HG02870 (cell line): ENCODE results near the gene TEX261.

Source experiments
- ATAC-seq: cut with Tn5 transposase; IDR thresholded peaks from one replicate; pipeline ENCODE4 v1.9.1; 2021; ENCODE audit warnings: mild to moderate bottlenecking, moderate library complexity; ENCODE audit not compliant: unreplicated experiment

Gene TEX261

DNA sequence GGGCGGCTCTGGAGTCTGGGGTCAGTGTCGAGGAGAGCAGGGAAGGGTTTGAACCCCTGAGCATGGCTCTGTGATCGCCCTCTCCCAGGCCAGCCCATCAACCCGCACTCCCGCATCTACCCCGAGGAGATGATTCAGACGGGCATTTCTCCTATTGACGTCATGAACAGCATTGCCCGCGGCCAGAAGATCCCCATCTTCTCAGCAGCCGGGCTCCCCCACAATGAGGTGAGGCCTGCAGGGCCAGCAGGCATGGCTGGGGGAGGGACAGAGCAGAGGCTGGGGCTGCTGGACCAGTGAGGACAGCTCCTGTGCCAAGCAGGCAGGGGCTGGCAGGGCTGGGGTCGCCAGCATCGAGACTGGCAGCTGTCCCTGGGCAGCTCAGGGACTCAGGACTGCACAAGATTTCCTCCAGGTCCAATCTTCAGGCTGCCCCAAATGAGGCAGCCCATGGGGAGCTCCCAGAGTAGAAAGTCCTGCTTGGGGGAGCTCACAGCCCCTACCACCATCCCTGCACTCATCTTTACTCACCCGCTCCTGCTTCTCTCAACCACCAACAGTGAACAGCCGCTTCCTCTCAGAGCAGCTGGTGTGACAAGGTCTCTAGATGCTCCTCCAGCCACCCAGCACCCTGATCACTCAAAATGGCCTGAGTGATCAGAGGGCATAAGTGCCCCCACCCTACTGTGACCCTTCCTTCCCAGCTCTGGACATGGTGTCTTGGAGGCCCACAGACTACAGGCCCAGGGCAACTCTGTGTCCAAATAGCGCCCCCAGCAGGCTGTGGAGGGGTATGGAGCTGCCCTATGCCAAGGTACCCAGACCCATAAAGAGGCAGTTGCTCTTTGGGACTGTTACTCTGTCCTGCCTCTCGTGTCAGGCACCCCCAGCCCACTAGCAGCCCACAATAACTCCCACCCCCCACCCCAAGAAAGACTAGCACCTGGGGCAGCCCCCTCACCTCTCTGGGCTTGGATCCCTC, 34.5 kb downstream of the TEX261 start:
- ATAC-seq = no peak

DNA sequence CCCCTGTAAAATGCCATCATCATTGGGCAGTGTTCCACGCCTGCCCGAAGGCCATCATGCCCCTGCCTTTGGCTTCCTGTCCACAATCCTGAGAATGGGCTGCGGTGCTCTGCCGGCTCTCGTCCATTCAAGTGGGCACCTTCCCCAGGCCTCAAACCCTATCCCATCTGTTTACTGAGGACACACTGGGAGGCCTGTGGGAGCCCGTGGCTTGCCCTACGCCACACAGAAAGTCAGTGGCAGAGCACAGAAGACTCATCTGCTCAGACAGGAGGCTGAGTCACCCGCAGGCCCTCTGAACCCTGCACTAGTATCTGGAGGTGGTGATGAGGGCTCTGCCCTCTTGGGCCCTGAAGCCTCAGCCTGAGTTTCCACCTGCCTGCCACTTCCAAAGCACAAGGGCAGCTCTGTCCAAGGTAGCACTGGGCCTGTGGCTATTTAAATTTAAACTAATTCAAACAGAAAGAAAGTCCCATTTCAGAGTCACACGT, 35.4 kb downstream of the TEX261 start:
- no peak for ATAC-seq

DNA sequence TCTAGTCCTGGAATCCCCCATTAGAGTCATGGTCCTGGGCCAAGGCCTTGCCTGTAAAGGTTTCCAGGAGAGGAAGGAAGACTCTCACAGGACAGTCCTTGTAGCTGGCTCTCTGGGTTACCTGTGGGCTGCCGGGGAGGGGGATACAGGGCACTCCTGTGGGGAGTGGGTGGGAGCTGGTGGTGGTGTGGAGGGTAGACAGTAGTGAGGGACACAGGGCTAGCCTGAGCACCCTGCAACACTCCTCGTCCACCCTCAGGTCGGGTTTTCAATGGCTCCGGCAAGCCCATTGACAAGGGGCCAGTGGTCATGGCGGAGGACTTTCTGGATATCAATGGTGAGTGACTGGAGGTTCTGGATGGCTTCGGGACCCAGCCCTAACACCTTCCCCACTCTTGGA, 35.9 kb downstream of the TEX261 start:
- ATAC-seq = no peak

DNA sequence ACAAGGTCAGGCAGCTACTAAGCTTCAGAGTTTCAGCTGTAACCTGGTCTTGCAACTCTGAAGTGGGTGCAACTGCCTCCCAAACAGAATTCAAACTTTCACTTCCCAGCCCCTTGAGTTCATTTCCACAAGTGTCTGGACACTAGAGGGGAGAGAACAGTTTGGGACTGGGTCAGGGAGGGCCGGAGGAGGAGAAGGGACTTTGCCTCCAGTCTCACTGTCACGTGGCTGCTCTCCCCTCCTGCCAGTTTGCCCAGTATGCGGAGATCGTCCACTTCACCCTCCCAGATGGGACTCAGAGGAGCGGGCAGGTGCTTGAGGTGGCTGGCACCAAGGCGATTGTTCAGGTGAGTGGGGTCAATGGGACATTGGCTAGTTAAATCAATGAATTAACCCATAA, 36.9 kb downstream of the TEX261 start:
- no peak for ATAC-seq

DNA sequence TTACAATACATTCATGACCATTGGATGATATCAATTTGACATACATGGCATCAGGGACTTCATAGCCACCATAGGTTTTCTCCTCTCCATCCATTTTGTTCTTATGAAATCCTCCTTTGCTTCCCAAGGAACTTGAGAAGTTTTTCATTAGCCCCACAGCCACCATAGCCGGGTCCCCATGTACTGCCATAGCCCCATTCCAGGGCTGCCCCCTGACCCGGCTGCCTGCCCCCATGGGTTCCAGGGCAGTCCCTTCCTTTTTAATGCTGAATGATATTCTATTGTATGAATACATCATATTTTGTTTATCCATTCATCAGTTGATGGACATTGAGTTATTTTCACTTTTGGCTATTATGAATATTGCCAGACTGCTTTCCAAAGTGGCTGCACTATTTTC, 38.5 kb downstream of the TEX261 start:
- ATAC-seq = no peak

DNA sequence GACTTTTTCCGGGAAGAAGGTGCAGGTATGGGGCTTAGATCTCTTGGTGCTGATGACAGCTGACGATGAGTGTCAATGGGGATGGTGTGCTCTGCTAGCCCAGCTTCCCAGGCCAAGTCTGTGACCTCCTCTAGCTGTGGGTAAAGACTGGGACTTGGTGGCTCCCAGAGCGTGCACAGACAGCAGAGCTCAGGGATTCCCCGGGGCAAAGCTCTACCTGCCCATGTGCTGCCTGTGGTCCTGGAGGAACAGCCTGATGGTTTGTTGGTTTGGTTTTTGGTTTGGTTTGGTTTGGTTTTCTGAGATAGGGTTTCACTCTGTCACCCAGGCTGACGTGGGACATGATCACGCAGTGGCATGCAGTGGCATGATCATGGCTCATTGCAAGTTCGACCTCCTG, 39.8 kb downstream of the TEX261 start:
- no peak for ATAC-seq

DNA sequence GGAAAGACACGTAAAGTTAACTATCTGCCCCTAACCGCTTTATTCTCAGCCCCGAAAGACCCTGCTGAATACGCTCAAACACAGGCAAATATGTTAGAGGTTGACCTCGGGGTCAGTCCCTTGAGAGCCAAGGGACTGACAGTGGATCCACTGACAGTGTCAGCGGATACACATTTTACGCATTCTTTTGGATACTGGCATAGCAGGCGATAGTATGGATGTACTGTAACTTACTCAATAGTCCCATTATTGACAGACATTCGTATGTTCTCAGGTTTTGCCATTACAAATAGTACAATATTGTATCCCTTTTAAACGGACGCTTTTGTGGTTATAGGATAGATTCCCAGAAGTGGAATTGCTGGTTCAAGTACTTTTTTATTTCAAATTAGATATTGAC, 45.6 kb downstream of the TEX261 start:
- no peak for ATAC-seq

DNA sequence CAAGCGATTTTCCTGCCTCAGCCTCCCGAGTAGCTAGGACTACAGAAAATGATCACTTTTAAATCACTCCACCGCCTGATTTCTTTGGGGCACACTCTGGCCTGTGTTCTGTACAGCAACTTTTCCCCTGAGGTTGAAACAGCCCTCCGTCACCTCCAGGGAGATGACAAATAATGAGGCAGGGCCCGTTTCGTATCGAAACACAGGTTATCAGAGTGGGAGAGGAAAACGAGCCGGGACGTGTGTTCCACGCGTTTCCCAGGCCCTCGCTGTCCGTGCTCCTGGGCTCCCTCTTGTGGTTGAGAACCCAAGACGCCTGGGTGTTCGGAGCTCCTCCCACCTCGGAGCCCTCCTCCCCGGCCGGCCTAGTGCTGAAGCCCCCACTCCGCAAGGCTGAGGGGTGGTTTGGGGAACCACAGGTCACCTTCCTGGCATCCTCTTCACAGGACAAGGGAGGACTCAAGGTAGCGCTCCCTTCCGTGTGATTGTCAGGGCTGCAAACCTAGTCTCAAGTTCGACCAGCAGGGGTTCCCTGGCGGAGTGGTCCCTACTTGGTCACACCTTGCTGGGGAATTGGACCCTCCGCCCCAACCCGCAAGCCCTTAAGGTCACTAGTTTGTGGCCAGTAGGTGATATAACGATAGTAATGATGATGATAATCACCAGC, 46.2 kb downstream of the TEX261 start:
- peak; percentile 82 for ATAC-seq

DNA sequence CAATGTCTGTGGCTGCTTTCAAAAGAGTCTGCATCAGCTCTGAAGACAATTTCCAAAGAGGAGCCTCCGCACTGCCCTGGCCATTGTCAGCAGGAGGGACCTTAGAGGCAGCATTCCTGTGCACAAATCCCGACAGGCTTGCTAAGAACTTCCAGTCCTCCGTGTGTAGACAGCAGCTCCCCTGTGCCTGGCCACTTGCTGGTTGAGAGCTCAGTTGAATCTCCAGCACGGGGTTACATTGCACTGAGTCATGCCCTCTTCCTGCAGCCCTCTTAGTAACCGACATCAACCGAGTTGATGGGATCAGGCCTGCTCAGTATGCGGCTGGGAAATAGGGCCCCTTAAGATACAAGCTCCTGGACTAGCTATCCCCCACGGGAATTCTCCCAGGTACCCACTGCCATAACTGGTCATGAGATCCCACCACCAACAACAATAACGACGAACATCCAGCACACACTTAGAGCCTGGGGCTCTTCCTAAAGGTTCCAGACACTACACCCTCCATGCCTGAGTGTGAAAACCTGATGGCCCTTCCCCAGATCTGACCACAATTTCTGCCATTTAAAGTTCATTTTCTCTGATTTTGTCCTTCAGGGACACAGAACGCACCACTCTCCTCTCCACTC, 47.0 kb downstream of the TEX261 start:
- ATAC-seq = no peak

DNA sequence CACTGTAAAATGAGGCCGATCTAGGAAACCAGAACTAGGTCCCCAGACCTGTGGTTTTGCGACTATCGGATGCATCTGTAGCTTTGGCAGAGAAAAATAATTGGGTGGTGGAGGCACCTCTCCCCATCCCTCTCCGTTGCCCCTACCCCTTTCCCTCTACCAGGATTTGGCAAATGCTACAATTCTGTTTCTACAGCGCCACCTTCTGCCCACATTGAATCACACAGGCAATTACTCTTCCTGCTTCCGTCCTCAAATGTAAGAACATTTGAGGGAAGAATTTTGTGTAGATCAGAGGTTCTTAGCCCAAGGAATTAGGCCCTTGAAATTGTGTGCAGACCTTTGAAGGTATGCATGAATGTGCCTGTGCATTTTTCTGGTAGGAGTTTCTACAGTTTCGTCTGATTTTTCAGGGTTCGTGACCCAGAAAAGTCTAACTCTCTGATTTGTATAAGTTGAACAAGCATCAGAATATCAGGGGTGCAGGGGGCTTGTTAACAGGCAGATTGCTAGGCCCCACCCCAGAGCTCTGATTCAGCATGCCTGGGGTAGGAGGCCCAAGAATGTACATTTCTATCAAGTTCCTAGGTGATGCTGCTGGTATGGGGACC, 47.7 kb downstream of the TEX261 start:
- no peak for ATAC-seq

DNA sequence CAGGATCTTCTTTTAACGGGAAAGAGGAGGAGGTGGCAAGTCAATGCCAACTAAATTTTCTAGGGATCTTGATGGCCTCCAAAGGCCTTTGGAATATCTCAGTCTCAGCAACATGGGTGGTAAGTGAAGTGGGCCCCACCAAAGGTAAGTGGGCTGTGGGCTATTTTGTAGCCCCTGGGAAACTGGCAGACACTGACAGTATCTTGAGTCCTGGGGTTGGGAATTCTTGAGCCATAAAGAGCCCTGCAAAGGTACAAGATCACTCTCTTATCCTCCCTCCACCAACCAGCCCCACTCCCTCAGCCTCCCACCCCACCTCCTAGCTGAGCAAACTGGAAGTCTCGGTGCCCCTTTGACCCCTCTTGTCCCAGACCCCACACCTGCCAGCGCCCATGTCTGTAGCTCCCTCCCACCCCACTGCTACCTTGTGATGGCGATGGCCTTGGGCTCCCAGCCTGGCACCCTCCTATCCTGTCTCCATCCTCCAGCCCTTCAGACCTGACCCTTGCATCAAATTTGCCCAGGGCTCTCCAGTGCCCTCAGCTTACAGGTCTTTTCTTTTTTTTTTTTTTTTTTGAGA, 50.5 kb downstream of the TEX261 start:
- no peak for ATAC-seq

DNA sequence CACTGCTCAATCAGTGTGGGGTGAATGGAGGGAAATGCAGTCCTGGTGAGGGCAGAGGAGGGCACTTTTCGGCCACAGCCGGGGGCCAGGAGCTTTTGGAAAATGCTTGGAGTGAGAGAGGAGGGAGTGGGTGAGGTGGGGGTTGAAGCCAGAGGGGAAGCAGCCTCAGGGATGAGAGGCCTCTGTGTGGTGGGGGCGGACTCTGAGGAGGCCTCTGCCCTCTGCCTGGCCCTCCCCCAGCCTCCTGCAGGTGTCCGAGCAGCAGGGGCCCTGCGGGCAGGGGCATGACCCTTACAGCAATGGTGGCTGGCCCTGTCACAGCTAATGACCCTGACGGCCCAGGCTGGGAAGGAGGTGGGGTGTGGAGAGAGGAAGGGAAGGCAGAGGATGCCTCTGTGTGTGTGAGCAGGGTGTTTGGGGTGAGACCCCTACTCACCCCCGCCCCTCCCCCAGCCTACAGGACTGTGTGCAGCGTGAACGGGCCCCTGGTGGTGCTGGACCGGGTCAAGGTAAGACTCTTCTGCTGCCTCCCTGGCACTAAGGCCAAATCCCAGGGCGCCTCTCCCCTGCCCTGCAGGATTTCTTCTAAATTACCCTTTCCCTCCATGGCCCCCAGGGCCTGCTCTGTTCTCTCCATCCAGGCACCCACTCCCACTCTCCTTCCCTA, 51.3 kb downstream of the TEX261 start:
- ATAC-seq = no peak

DNA sequence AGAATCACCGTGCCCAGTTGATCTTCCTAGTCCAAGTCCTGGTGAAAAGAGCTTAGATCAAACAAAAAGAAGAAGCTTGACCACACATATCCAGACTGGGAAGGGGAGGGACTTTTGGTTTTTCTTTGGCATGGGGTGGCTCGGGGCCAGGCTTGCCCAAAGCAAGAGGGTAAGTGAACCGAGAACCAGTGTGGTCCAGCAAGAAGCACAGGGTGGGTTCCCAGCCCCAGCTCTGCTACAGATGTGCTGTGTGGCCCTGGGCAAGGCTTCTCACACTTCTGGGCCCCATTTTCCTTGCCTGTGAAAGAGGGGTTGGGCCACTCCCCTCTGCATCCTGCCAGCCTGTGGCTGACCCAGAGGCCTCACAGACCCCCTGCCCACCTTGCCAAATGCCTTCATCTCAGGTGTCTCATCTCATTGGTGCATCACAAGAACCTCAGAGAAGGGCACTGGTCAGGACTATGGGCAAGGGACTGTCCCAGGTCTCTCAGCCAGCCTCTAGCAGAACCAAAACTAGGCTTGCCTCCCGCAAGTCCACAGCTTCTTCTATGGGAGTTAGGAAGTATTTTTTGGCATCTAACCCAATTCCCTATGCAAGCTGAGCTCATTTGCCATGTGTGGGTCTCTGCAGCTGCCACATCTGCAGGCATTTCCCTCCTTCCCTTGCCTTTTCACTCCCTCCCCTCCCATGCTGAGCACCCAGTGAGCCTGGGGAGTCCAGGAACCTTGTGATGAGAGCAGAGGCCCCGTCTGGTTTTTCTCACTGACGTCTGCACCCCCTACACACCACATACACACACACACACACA, 52.1 kb downstream of the TEX261 start:
- no peak for ATAC-seq

DNA sequence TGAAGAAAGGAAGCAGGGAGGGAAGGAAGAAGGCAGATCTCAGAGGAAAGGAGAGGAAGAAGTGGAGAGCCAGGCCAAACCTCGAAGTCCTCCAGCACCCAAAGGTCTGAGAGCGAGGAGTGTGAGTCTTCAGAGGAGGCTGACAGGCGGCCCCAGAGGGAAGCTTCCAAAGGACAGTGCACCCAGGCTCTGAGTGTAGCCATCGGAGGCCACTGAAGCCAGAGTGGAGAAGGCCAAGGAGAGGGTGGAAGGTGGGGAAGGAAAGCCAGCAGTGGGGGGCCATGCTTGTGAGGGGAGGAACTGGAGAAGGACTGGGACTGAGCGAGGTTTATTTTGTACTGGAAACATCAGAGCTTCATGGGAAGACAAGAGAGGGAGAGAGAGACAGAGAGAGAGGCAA, 53.0 kb downstream of the TEX261 start:
- ATAC-seq = no peak

DNA sequence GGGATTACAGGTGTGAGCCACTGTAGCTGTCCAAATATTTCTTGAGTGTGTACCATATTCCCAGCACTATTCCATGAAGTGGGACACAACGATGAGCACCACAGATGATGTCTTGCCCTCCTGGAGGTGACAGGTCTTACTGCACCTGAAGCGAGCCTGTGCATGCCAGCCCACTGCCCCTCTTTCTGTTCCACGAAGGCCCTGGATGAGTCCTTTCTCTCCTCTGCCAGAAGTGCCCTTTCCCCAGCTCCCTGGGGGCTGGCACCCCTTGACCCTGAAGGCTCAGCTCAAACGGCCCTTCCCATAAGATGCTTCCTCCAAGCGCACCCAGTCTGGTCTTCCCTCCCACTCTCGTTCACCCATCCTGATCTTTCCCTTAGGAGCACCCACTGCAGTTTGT, 53.5 kb downstream of the TEX261 start:
- ATAC-seq = no peak

DNA sequence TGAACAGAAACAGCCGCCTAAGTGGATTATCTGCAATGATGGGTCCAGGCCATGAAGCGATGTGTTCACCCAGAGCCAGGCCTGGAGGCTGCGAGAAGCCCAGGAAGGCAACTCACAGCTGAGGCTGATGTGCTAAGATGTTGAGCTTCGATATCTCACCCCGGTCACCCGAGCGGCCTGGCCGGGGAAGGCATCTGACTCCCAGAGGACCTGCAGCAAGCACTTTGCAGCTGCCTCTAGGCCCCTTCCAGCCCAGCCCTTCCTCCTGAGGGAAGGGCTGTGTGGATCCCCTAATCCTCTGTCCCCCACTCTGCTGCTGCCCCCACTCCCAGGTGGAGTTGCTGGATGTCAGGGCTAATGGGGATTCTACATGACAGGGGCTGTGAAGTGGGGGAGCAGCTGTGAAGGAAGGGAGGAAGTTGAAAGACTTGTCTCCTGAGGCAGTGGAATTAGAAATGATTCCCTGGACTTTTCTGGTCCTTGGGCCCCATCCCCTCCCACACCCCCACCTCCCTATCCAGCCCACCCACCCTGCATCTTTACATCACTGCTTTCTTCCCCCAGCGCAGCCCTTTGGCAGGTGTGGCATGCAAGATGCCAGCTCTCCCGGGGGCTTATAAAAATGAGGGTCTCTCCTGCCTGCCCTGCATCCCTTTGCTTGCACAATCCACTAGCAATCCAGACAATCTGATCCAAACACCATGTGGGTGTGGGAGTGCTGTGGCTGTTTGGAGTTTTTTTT, 54.7 kb downstream of the TEX261 start:
- ATAC-seq = no peak

DNA sequence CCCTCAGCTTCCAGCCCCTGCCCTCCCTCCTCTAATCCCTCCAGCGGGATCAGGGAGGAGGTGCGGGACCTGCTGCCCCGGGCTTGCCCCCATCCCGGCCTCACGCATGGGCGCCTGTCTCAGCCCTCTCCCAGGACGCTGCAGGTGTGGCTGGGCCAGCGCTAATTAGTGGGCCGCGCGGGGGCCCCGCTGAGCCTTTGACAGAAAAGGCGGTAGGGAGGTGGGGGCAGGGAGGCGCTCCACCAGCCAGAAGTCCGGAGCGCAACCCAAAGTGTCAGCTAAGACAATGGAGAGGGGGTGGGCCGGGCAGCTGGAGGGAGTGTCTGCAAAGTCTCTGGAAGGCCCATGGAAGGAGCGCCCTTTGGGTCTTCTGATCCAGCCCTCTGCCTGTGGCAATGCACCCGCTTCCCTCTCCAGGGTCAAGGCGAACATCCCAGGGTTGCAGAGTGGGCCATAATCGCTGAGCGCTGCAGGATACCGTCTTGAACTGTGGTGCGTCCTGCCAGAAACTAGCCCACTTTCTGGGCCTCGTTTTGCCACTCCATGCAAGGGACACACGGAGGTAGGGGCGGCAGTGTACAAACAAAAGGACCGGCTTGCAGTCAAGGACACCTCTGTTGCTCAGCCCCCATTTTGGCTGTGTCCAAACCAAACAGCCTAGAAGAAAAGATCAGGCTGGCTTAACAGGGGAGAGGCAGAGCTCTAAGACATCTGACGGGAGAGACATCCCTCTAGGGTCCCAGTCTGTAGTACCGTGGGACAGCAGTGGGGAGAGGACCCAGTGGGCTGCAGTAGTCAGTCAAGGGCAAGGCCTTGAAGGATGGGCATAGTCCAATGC, 55.5 kb downstream of the TEX261 start:
- ATAC-seq = no peak

DNA sequence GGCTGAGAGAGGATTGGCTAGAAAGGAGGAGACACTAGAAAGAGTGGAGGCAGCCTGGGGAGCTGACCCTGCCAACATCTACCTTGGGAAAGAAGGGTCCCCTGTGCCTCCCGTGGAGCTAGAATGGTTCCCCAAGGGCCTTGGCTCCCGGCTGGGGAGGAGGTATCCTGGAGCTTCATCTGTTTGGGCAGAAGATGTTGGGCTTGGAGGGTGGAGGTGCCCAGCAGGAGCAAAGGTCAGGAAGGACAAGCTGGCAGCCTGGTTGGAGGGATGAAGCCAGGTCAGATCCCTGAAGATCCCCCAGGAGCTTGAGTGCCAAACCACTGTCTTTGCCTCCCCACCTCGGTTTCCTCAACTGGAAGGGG, 56.1 kb downstream of the TEX261 start:
- ATAC-seq = no peak
